Occipital lobe (tissue), 2 donors: ENCODE results near the gene ZKSCAN5. TPM values are rescaled to one million over a fixed set of nuclear protein-coding genes. Genes with fewer than 3 reads are reported as not detected.
"Not testable (repeated sequence)": the region's sequence is repeated elsewhere in the genome, so short reads cannot be mapped to it uniquely, and the experiment has no call there.

Source experiments
- DNase-seq: peaks from one replicate; lab custom pipeline; 2025; lab: John Stamatoyannopoulos, UW
- total RNA-seq: library from RNA; depleted of rRNA; stranded (reverse); fragments of >200 nt; gene quantifications from one replicate; pipeline ENCODE4 v1.2.3, GENCODE V29; 2014

Gene ZKSCAN5
- total RNA-seq, 1 donor from 2014 or later: 19.8 TPM

DNA sequence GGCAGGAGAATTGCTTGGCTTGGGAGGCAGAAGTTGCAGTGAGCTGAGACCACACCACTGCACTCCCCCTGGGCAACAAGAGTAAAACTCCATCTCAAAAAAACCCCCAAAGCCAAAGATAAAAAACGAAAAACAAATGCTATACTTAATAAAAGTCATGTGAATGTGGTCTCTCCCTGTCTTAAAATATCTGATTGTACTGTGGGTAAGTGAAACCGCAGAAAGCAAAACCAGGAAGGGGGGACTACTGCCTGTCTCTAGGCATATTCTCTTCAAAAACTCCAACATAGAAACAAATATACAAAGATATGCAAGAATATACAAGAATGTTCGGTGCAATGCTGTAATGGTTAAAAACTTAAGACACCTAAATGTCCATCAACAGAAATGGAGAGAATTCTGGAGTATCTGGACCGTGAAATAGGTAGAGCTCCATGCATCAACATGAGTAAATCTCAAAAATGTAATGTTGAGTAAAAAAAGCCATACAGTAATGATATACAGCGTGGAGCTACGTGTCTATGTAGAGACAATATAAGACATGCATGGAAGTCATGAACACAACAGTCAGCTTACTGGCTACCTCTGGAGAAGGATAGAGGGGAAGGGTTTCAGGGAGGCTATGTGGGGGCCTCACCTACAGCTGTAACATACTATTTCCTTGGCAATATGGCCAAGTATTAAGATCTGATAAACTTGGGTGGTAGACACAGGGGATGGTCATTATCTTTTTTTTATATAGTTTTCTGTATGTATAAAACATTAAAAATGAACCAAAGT, 6.5 kb upstream of the ZKSCAN5 start:
- no peak for DNase-seq

DNA sequence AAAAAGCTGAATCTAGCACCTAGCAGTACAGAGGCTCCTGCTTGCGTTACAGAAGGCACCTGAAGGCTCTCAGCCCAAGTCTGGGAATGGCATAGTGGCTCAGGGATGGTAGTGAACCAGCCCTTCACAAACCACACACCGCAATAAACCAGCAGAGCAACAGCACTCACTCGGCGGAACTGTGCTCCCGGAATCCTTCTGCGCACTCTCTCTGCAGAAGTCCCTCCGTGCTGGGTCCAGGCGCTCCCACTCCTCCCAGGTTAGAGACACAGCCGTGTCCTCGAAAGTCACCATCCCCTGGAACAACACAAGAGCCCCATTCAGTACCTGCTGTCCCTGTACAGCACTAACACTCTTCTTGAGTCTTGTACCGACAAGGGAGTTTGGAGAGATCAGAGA, 5.9 kb upstream of the ZKSCAN5 start:
- no peak for DNase-seq

GRCh38 chr7:99499371-99499720, 5.1 kb upstream of the ZKSCAN5 start:
- no peak for DNase-seq

DNA sequence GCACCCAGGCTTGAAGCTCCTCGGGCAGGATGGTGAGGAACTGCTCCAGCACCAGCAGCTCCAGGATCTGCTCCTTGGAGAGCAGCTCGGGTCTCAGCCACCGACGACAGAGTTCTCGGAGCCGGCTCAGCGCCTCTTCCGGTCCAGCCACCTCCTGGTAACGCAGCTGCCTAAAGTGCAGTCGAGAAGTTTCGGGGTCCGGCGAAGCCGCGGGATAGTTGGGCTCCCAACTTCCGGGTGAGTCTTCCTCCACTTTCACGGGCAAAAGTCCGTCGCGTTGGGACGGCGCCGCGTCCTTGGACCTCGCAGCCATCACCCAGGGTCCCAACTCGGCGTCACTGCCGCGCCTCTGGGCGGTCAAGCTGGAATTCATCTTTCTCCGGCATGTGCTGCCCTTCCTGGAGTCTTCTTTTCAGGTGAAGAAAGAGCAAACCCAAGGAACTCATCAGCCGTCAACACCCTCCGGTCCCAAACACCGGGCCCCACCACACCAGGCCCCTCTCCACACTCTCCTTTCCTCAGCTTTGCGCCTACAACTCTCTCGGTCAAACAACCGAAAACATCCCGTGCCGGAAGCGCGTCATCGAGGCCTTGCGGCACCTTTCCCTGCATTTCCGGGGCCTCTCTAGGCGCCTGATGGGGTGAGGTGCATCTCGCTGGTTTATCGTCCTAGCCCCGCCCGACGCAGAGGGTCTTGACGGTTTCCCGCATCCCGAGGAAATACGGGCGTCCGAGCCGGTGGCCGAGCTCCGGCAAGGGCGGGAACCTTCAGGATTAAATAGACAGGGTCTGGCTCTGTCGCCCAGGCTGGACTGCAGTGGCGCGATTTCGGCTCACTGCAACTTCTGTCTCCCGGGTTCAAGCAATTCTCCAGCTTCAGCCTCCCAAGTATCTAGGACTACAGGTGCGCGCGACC, 4.5 kb upstream of the ZKSCAN5 start, which contains the start of gene ZNF394:
TSS of gene ZNF394 (minus strand) at position 561 of the 916 bp plus-strand sequence. CDS start at position 373, 188 bp downstream.
- DNase-seq: peak; percentile 91

- no peak for DNase-seq
Observed at GRCh38 chr7:99500637-99501009, 3.8 kb upstream of the ZKSCAN5 start.

GRCh38 chr7:99501236-99501635, 3.2 kb upstream of the ZKSCAN5 start:
- not testable (repeated sequence) for DNase-seq

DNA sequence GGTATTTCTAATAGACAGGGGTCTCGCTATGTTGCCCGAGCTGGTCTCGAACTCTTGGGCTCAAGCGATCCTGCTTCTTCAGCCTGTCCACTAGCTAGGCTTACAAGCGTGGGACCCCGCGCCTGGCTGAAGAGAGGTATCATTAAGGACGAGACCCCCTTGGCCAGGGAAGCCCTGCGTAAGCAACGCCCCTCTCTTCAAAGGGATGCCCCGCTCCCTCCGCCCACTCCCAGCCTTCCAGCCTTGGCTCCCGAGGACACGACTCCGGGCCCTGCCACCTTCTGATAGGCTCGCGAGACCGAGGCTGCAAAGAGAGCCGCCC, 220 bp upstream of the ZKSCAN5 start:
- DNase-seq: no peak

DNA sequence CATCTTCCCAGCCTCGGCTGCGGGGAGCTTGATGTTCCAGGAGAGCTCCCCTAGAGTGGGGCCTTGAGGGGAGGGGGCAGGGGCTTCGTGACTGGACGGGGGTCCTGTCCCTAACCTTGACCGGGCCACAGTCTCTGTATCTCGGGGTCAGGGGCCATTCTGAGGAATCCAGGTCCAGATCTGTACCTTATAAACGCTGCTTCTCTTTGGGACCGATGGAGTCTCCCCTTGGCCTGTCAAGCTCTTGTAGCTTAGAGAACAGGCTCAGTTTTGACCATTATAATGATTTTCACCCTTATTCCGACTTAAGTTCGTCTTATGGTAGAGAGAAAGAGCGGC, 831 bp downstream of the ZKSCAN5 start:
- DNase-seq: no peak

DNA sequence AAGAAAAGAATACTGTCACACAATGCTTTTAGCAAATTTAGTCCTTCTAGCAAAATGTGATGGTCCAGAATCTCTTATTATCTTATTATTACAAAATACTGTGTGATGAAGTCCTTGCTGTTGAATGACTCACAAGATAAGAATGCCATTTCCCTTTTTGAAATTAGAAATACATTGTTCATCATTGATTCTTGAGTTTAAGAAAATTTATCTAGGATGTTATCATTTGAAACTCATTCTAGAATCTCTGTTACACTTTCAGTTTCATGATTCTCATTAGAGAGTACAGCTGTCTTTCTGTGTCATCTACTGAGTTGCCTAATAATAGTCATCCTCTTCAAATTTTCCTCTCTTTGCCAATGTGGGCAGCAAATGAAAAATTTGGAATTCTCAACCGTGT, 9.6 kb downstream of the ZKSCAN5 start:
- DNase-seq: no peak

DNA sequence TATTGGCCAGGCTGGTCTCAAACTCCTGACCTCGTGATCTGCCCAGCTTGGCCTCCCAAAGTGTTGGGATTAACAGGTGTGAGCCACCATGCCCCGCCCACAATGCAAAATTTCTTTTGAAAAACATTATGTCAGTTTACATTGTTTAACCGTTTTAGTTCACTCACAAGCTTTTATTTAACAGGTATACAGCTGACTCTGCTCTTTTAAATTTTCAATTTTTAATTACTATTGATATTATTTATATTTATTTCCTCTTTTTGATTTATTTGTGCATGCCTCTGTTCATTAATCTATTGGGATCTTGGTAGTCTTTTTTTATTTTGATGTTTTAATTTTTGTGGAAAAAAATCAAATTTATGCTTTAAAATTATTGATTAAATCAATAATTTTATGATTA, 16.9 kb downstream of the ZKSCAN5 start:
- DNase-seq: no peak

DNA sequence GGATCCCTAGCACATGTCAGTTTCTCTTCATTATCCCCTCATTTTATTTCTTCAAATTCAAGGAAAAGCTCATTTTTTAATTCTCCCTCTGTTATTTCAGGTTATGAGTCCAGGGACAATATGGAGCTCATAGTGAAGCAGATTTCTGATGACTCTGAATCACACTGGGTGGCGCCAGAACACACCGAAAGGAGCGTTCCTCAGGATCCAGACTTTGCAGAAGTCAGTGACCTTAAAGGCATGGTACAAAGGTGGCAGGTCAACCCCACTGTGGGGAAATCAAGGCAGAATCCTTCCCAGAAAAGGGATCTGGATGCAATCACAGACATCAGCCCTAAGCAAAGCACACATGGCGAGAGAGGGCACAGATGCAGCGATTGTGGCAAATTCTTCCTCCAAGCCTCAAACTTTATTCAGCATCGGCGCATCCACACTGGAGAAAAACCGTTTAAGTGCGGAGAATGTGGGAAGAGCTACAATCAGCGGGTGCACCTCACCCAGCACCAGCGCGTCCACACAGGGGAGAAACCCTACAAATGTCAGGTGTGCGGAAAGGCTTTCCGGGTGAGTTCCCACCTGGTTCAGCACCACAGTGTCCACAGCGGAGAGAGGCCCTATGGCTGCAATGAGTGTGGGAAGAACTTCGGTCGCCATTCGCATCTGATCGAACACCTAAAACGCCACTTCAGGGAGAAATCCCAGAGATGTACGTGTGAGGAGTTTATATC, 21.4 kb downstream of the ZKSCAN5 start:
- DNase-seq: no peak

DNA sequence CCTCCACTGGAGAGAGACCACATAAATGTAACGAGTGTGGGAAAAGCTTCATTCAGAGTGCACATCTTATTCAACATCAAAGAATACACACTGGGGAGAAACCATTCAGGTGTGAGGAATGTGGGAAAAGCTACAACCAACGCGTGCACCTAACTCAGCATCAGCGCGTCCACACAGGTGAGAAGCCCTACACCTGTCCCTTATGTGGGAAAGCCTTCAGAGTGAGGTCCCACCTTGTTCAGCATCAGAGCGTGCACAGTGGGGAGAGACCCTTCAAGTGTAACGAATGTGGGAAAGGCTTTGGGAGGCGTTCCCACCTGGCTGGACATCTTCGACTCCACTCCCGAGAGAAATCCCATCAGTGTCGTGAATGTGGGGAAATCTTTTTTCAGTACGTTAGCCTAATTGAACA, 26.9 kb downstream of the ZKSCAN5 start:
- no peak for DNase-seq

GRCh38 chr7:99535667-99536066, 31.2 kb downstream of the ZKSCAN5 start:
- no peak for DNase-seq

DNA sequence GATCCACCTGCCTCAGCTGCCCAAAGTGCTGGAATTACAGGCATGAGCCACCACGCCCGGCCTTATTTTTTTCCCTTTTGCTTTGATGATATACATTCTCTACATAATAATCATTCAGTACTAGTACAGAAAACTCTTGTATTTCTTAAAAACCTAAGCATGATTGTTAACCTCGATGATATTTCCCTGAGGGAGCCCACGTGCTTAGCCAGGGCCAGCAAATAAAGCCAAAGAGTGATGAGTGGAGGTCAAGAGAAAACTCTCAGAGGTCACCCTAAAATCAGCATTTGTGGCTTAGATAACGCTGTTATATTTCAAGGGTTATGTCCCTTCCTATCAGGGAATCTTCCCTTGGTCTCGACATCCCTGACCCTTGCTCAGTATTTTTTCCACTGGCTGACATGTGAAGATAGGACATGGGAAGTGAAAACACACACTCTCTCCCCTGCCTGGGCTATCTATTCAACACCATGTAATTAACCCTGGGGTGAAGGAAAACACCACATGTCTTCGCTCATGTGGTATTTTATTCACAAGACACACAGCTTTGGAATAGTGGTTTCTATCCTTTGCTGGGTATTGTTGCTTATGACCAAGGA, 34.9 kb downstream of the ZKSCAN5 start:
- no peak for DNase-seq

- DNase-seq: no peak
Observed at GRCh38 chr7:99540542-99540941, 36.1 kb downstream of the ZKSCAN5 start.

- DNase-seq: no peak
Observed at GRCh38 chr7:99541212-99541611, 36.8 kb downstream of the ZKSCAN5 start.

- no peak for DNase-seq
Observed at GRCh38 chr7:99543081-99543671, 38.7 kb downstream of the ZKSCAN5 start.

DNA sequence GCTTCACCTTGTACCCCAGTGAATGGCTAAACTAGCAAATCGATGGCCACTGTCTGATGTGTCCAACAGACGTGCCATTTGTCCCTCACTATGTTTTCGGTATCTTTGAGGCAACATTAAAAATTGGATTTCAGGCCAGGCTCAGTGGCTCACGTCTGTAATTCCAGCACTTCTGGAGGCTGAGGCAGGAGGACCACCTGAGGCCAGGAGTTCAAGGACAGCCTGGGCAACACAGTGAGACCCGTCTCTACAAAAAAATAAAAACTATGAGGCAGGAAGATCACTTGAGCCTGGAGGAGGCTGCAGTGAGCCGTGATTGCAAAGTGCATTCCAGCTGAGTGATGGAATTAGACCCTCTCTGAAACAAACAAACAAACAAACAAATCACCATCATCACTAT, 39.5 kb downstream of the ZKSCAN5 start:
- no peak for DNase-seq

DNA sequence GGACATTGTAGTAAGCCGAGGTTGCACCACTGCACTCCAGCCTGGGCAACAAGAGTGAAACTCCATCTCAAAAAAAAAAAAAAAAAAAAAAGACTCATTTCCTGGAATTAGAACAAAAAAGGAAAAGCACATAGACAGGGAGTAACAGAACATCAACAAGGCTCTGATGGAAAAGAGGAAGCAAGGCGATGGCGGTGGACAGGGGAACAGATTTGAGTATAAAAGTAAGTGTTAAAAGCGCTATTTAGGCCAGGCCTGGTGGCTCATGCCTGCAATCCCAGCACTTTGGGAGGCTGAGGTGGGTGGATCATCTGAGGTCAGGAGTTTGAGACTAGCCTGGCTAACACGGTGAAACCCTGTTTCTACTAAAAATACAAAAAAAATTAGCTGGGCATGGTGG, 40.8 kb downstream of the ZKSCAN5 start:
- not testable (repeated sequence) for DNase-seq

DNA sequence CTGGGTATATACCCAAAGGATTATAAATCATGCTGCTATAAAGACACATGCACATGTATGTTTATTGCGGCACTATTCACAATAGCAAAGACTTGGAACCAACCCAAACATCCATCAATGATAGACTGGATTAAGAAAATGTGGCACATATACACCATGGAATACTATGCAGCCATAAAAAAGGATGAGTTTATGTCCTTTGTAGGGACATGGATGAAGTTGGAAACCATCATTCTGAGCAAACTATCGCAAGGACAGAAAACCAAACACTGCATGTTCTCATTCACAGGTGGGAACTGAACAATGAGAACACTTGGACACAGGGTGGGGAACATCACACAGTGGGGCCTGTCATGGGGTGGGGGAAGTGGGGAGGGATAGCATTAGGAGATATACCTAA, 45.1 kb downstream of the ZKSCAN5 start:
- not testable (repeated sequence) for DNase-seq

DNA sequence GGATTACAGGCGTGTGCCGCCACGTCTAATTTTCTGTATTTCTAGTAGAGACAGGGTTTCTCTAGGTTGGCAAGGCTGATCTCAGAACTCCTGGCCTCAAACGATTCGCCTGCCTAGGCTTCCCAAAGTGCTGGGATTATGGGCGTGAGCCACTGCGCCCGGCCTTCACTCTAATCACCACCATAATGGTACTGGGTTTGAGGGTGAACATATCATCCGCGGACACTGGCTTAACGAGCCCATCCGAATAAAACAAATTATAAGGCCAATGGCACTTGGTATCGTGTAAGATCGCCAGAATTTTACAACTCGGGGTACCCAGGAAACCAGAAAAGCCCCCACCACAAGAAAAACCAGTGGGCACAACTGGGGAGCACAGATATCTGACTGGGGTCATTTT, 46.9 kb downstream of the ZKSCAN5 start:
- no peak for DNase-seq
